PC-9 (cell line): Measurements from ENCODE around the gene ERC1.

Source experiments
- CTCF ChIP-seq: fragments of 200-600 bp; sonication (generic); conservative IDR thresholded peaks from 2 replicates; pipeline ENCODE4 v1.6.1; 2017; ENCODE audit warnings: mixed run types, antibody characterized with exemption, mild to moderate bottlenecking, moderate library complexity
- EZH2 ChIP-seq: fragments of 200-600 bp; sonication (generic); IDR thresholded peaks from 2 replicates; pipeline ENCODE4 v1.8.0; 2017; ENCODE audit warnings: antibody characterized with exemption, low read depth

GRCh38 chr12:1279050-1279449, 288.0 kb downstream of the ERC1 start:
- TF ChIP-seq CTCF (no peak), EZH2 (no peak)
